ENCODE data around the gene SNRPD3.

GRCh38 chr22:24564376-24565058 lies 8.7 kb downstream of the SNRPD3 start:
- no peak for TF ChIP-seq CTCF (IDR thresholded peaks at IDR 0.05)
- TF ChIP-seq POLR2A (IDR thresholded peaks at IDR 0.05) = no peak
